Esophagus muscularis mucosa (tissue), 4 donors: ENCODE data around the gene SULF2. TPM values are rescaled to one million over a fixed set of nuclear protein-coding genes. Genes with fewer than 3 reads are reported as not detected.

Experiments used
- DNase-seq: peaks from one replicate; pipeline ENCODE4 v3.0.0-alpha.2; 2017; ENCODE audit errors: extremely low spot score
- H3K27ac ChIP-seq, 4 donors: fragments of 200-600 bp; sonication (generic); replicated peaks in 1 of 4; 1 replicate in 3 of 4; 2 replicates in 1 of 4; pipeline ENCODE4 v1.5.1; 2016 to 2019; ENCODE audit warnings: mild to moderate bottlenecking in 1 of 4
- H3K27me3 ChIP-seq, 4 donors: fragments of 200-600 bp; sonication (generic); one replicate each; pipeline versions ENCODE4 v1.5.1 to v1.6.0; 2016 to 2019
- H3K36me3 ChIP-seq, 4 donors: fragments of 200-600 bp; sonication (generic); one replicate each; pipeline ENCODE4 v1.5.1; 2016 to 2019
- H3K4me1 ChIP-seq, 4 donors: fragments of 200-600 bp; sonication (generic); one replicate each; pipeline ENCODE4 v1.5.1; 2016 to 2019
- H3K4me3 ChIP-seq, 4 donors: fragments of 200-600 bp; sonication (generic); 1 replicate in 2 of 4; 2 replicates in 2 of 4; pipeline ENCODE4 v1.5.1; 2016 to 2019; ENCODE audit warnings: mild to moderate bottlenecking in 4 of 4, moderate library complexity in 1 of 4
- H3K9me3 ChIP-seq, 4 donors: fragments of 200-600 bp; sonication (generic); 1 replicate in 3 of 4; 2 replicates in 1 of 4; pipeline ENCODE4 v1.5.1; 2016 to 2019
- EP300 ChIP-seq: sonication (generic); formaldehyde crosslinking; IDR thresholded peaks from one replicate; pipeline ENCODE4 v1.6.1; 2017; ENCODE audit warnings: antibody characterized with exemption
- POLR2A ChIP-seq: fragments of 450-650 bp; IDR thresholded peaks from one replicate; pipeline ENCODE4 v1.6.1; 2017; ENCODE audit warnings: antibody characterized with exemption, moderate library complexity, mild to moderate bottlenecking, low read depth
- POLR2AphosphoS5 ChIP-seq, 2 donors: sonication (generic); formaldehyde crosslinking; IDR thresholded peaks; one replicate each; pipeline ENCODE4 v1.6.1; 2017; ENCODE audit warnings: antibody characterized with exemption in 2 of 2
- WGBS: methylation state at CpG from one replicate; pipeline ENCODE4 v1.1.5; 2018; 5-methylcytosine and 5-hydroxymethylcytosine counted together
- intact Hi-C: fragments of 100-400 bp; cut with DNase I; formaldehyde crosslinking; loops from one replicate; pipeline ENCODE4 v1.15.1; 2023
- total RNA-seq, 4 donors: library from RNA; depleted of rRNA; stranded (reverse); fragments of >200 nt; gene quantifications; one replicate each; pipeline versions ENCODE4 v1.1.0 to v1.2.1, GENCODE V29; 2016
- TF ChIP-seq, protein P1 (sequence below), 3 experiments: fragments of 200-600 bp in 2 of 3; fragments of 450-650 bp in 1 of 3; sonication (generic) in 2 of 3; IDR thresholded peaks; one replicate each; pipeline ENCODE4 v1.5.1; 2017 to 2019; ENCODE audit warnings: antibody characterized with exemption in 3 of 3, mild to moderate bottlenecking in 2 of 3, moderate library complexity in 1 of 3

The SULF2 gene
- total RNA-seq, 4 donors from 2014 or later, result 78.7 to 243 (median 138) TPM

DNA sequence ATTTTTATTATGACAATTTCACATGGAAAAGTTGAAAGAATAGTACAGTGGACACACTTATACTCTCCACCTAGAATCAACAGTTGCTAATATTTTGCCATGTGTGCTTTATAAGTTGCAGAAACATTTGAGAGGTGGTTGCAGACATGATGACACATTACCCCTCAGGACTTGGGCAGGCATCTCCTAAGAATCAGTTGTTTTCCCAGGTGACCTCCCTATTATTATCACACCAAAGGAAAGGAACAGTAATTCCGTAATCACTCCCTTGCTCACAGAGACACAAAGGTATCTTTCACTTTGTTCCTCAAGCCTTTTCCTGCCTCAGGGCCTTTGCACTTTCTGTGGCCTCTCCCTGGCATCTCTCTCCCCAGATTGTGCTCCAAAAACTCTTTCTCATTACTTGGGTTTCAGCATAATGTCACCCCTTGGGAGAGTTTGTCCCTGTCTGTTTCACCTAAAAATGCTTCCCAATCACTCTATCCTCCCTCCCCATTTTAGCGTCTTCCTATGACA lies 5.9 kb upstream of the SULF2 start:
- 83% methylated on average over 2 of the region's 2 CpGs for WGBS
- intact Hi-C loops, result no loop called here

DNA sequence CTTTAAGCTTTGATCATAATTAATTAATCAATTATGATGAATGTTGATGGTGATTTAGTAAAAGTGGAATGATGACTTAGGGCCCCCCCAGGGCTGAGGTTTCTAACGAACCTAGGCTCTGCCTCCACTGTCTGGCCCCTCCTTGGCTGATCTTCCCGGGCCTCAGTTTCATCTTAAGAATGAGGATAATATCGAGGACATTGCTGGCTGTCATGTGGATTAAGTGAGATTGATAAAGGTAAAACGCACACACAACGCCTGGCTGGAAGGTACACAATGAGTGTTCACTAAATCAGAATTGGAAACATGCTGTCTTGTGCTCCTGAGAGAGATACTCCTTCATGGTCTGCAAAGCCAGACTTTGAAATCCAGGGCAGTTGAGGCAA lies 5.3 kb upstream of the SULF2 start:
- intact Hi-C loops, result no loop called here
- no peaks in the 10 kb centered on the region for H3K27me3 ChIP-seq
- peaks cover 10 to 79% (median 60%) of the 10 kb centered on the region in 4 donors for H3K4me1 ChIP-seq
- peak overlapping the region; percentile 74 to 87 (median 79) for H3K27ac ChIP-seq
- no peaks in the 10 kb centered on the region for H3K36me3 ChIP-seq
- no peaks in the 10 kb centered on the region for H3K9me3 ChIP-seq
- TF ChIP-seq, protein P1, sequence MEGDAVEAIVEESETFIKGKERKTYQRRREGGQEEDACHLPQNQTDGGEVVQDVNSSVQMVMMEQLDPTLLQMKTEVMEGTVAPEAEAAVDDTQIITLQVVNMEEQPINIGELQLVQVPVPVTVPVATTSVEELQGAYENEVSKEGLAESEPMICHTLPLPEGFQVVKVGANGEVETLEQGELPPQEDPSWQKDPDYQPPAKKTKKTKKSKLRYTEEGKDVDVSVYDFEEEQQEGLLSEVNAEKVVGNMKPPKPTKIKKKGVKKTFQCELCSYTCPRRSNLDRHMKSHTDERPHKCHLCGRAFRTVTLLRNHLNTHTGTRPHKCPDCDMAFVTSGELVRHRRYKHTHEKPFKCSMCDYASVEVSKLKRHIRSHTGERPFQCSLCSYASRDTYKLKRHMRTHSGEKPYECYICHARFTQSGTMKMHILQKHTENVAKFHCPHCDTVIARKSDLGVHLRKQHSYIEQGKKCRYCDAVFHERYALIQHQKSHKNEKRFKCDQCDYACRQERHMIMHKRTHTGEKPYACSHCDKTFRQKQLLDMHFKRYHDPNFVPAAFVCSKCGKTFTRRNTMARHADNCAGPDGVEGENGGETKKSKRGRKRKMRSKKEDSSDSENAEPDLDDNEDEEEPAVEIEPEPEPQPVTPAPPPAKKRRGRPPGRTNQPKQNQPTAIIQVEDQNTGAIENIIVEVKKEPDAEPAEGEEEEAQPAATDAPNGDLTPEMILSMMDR (IDR thresholded peaks at IDR 0.05), result no peak
- no peak for TF ChIP-seq EP300
- WGBS, result 77% methylated on average over 5 of the region's 5 CpGs
- H3K4me3 ChIP-seq, result no peak overlapping the region
- no peak for DNase-seq

More for the DNA sequence above, 5.9 kb upstream of the SULF2 start:
- peak overlapping the region; percentile 74 to 87 (median 79) for H3K27ac ChIP-seq
- H3K9me3 ChIP-seq, result no peaks in the 10 kb centered on the region
- no peaks in the 10 kb centered on the region for H3K27me3 ChIP-seq
- H3K36me3 ChIP-seq, result no peaks in the 10 kb centered on the region
- DNase-seq, result no peak
- TF ChIP-seq POLR2A (no peak), EP300 (no peak), POLR2AphosphoS5 (IDR thresholded peaks at IDR 0.05) (no peak)
- TF ChIP-seq, protein P1 (IDR thresholded peaks at IDR 0.05), result no peak
- H3K4me3 ChIP-seq, result no peak overlapping the region
- peaks cover 10 to 76% (median 58%) of the 10 kb centered on the region in 4 donors for H3K4me1 ChIP-seq

DNA sequence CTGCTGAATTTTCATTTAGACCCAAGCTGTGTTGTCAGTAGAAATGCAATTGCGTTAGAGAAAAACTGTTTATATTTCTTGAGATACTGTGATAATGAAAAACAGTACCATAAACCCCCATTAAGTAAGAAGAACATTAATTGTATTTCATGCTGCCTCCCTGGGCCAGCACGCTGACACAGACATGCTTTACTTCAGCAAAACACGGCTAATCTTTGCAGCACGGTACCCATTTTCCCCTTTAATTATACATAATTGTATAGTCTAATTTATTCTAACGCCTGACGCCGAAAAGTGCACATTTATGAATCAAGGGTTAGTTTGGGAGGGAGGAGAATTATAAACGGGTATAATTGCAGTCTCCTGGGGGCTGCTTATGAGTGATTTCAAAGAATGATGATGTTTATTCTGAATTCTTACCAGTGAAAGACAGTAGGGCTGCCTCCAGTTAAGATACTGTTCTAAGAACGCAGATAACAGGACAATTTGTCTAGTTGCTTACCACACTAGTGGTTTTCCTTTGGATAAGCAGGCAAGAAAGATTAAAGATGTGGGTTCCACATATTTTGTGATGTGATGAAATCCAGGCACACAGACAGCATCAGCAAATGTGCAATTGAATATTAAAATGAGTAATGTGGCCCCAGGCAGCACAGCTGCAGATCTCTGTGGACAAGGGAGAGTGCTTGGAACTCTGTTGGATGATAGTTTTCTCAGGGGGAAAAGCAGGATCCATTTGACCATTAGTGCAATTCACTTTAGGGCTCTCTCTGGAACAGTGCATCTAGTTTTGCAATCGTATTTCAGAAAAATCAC lies 4.7 kb upstream of the SULF2 start:
- TF ChIP-seq POLR2A (no peak), EP300 (no peak), POLR2AphosphoS5 (IDR thresholded peaks at IDR 0.05) (no peak)
- TF ChIP-seq, protein P1 (IDR thresholded peaks at IDR 0.05), result no peak
- Histone ChIP-seq H3K36me3 (no peaks in the 10 kb centered on the region), H3K27ac (peak overlapping the region in 3 of 4 donors; percentile 74 to 87 (median 75)), H3K4me1 (peaks cover 10 to 74% (median 54%) of the 10 kb centered on the region in 4 donors), H3K27me3 (no peaks in the 10 kb centered on the region), H3K4me3 (no peak overlapping the region), H3K9me3 (no peaks in the 10 kb centered on the region)
- intact Hi-C loops, result loop anchor here (2.0 to 10.0 kb wide), 4 partner anchors 108 to 829 kb away; no protein-coding TSS in a partner anchor
- WGBS, result 62% methylated on average over 10 of the region's 10 CpGs
- no peak for DNase-seq

DNA sequence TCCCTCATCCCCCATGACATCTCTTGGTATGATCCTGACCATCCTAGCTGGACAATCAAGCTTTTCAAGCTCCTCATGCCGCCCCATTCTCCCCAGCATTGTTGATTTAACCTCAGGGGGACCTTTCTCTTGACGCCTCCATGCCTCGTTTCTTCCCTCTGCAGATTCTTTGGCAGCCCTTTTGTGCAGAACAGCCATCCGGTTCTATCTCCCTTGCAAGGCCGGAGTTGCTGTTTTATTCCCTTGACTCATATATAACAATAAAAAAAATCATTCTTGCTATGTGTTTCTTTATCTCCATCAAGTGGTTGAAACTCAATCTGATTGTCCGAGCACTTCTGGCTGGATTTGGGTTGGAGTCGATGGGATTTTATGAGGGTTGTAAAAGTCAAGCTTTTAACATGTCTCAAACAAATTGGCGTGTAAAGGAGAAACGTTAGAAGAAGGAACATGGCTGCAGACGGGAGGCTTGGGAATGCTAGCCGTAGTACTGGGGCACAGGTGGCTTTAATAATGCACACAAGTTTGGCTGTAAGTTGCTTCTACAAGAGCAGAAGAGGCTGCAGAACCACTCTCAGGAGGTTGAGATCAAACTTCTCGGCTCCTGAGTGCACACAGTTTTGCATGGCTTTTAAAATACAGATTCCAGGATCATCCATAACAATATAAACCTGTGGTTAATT lies 3.9 kb upstream of the SULF2 start:
- H3K36me3 ChIP-seq, result no peaks in the 10 kb centered on the region
- peak overlapping the region in 1 of 4 donors; percentile 30 for H3K27ac ChIP-seq
- intact Hi-C loops, result loop anchor here (2.0 to 10.0 kb wide), 4 partner anchors 107 to 830 kb away; no protein-coding TSS in a partner anchor
- H3K27me3 ChIP-seq, result no peaks in the 10 kb centered on the region
- H3K9me3 ChIP-seq, result no peaks in the 10 kb centered on the region
- no peak for TF ChIP-seq POLR2AphosphoS5 (IDR thresholded peaks at IDR 0.05)
- TF ChIP-seq, protein P1 (IDR thresholded peaks at IDR 0.05), result no peak
- TF ChIP-seq POLR2A, result no peak
- TF ChIP-seq EP300, result no peak
- WGBS, result 81% methylated on average over 12 of the region's 12 CpGs
- H3K4me1 ChIP-seq, result peaks cover 17 to 74% (median 54%) of the 10 kb centered on the region in 4 donors
- DNase-seq, result no peak
- no peak overlapping the region for H3K4me3 ChIP-seq
